Right lobe of liver (tissue), 4 donors: Measurements from ENCODE around the gene LRRFIP2.

Experiments
- POLR2A ChIP-seq: fragments of 450-650 bp; IDR thresholded peaks from one replicate; pipeline ENCODE4 v1.6.1; 2017; ENCODE audit warnings: antibody characterized with exemption, mild to moderate bottlenecking
- TF ChIP-seq, protein P1 (sequence below), 4 donors: fragments of 200-600 bp in 3 of 4; fragments of 450-650 bp in 1 of 4; IDR thresholded peaks; one replicate each; pipeline versions ENCODE4 v1.5.1 to v1.8.0; 2016 to 2022; ENCODE audit warnings: antibody characterized with exemption in 4 of 4, mild to moderate bottlenecking in 2 of 4
- donor health status: DM: no; HTN: no; CAD: no.
- donor health status: DM: no; HTN: no; CAD: no.
- donor health status: DM: no; HTN: yes; CAD: no.

DNA sequence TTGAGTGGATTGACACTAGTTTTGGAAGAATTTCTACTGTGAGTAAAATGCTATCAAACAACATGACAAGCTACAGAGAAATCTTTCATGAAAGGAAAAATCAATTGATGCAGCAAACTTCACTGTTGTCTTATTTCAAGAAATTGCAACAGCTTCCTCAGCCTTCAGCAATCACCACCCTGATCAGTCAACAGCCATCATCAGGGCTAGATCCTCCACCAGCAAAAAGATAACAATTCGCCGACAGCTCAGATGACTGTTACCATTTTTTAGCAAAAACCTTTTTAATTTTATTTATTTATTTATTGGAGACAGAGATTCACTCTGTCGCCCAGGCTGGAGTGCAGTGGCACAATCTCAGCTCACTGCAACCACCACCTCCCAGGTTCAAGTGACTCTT, 137.0 kb downstream of the LRRFIP2 start:
- TF ChIP-seq, protein P1, sequence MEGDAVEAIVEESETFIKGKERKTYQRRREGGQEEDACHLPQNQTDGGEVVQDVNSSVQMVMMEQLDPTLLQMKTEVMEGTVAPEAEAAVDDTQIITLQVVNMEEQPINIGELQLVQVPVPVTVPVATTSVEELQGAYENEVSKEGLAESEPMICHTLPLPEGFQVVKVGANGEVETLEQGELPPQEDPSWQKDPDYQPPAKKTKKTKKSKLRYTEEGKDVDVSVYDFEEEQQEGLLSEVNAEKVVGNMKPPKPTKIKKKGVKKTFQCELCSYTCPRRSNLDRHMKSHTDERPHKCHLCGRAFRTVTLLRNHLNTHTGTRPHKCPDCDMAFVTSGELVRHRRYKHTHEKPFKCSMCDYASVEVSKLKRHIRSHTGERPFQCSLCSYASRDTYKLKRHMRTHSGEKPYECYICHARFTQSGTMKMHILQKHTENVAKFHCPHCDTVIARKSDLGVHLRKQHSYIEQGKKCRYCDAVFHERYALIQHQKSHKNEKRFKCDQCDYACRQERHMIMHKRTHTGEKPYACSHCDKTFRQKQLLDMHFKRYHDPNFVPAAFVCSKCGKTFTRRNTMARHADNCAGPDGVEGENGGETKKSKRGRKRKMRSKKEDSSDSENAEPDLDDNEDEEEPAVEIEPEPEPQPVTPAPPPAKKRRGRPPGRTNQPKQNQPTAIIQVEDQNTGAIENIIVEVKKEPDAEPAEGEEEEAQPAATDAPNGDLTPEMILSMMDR (IDR thresholded peaks at IDR 0.05), result no peak
- no peak for TF ChIP-seq POLR2A
